Muscle of back (tissue), 11 donors: ENCODE measurements around the gene NSDHL. TPM values are rescaled to one million over a fixed set of nuclear protein-coding genes. Genes with fewer than 3 reads are reported as not detected.

Experiments
- DNase-seq, 3 donors: peaks; one replicate each; pipeline versions ENCODE4 v3.0.0 to v3.0.0-alpha.2; 2013
- polyA plus RNA-seq, 10 donors: library from polyadenylated mRNA; unstranded; fragments of 120-200 nt; gene quantifications; one replicate each; pipeline ENCODE4 v1.2.1, GENCODE V29; 2013; ENCODE audit not compliant: insufficient read length in 10 of 10

Gene NSDHL
- polyA plus RNA-seq, 10 donors, result 9.7 to 19.8 (median 11.9) TPM

DNA sequence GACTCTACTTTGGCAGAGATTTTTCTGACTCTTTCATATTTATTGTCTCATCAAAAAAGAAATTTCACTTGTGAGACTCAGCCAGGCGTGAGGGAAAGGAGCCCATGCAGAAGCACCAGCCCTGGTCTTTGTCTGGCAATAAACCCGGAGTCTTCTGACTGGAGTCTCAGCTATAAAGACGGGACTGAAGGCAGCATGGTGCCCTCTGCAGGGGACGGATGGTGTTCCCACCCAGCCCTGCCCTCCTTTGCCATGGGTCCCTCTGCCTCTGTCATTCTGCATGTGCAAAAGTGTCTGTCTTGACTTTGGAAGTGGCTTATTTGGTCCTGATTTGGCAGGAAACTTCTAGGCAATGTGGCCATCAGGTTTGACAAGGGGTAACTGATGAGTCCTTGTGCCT is 81.2 kb downstream of the NSDHL start:
- no peak for DNase-seq

DNA sequence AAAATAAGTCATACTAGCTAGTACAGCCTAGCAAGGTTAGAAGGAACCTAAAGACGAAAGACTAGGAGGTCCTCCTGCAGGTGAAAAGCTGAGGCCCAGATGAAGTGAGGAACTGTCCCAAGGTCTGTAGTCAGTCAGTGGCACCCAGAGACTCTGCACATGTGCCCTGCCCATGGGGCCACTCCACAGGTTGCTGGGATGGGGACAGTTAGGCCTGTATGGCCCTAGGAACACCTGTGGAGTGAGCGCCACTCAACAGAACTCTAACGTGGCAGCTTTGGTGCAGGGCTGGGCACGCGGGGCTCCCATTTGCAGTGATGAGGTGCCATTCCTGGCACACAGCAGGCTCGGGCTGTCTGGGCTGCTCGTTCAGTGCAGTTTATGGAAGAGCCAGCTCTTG is 81.8 kb downstream of the NSDHL start:
- DNase-seq, result no peak

DNA sequence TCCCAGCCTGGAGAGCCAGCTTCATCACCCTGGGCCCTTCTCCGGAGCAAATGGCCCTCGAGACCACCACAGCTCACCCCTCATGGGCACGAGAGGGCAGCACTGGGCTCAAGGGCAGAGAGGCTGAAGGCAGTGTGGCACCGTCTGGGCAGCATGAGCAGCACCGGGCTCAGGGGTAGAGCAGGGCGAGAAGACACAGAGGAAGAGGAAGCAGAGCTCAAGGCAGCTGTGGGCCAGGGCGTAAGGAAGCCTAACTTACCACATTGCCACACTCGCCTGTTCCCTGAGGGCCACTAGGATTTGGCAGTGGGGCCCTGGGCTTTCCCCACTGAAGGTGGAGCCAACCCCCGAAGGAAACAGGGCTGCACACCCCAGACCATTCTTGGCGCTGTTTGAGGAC is 82.5 kb downstream of the NSDHL start:
- DNase-seq, result no peak

DNA sequence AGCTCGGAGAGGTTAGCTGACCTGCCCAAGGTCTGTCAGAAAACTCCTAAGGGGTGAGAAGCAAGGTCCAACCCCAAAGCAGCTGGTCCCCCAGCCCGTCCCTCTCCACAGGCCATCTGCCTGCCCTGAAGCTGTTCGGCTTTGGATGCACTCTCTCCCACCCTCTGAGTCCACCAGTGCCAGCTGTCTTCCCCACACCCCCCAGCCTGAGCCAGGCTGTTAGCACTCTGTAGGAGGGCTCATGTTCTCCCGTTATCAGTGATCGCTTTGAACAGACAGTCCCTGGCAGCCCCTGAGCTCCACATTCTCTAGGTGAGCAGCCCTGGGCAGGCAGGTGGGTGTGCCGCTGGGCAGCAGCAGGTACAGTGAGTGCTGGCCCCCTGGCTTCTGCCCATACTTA is 83.0 kb downstream of the NSDHL start:
- DNase-seq, result no peak

DNA sequence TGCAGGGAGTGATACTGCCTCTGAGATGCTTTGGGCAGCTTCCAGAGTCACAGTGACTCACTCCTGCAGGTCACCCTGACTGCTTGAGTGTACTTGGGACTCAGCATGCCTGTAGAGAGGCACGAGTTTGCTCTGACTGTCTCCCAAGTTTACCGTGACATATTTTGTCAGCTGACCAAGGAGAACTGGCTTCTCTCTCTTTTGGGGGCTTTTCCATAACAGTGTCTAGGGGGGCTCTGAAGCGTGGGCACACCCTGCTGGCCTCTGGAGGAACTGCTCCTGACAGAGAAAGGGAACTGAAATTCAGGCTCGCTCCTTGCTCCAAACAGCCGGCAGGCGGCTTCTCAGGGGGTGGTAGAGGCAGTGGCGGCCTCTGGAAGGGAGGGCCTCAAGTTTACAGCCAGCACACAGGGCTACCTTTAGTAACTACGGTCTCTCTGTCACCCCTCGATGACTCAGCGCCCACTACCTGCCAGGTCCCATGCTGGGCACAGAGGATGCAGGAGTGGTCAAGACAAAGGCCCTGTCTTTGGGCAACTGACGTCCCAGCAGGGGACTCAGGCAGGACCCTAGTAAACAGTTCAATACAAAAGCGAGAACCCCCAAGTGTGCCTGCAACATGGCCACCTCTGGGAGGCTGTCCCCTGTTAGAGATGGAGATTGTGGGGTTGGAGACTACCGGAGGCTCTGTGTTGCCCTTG is 84.8 kb downstream of the NSDHL start:
- peak in 2 of 3 donors; percentile 5 to 51 for DNase-seq

DNA sequence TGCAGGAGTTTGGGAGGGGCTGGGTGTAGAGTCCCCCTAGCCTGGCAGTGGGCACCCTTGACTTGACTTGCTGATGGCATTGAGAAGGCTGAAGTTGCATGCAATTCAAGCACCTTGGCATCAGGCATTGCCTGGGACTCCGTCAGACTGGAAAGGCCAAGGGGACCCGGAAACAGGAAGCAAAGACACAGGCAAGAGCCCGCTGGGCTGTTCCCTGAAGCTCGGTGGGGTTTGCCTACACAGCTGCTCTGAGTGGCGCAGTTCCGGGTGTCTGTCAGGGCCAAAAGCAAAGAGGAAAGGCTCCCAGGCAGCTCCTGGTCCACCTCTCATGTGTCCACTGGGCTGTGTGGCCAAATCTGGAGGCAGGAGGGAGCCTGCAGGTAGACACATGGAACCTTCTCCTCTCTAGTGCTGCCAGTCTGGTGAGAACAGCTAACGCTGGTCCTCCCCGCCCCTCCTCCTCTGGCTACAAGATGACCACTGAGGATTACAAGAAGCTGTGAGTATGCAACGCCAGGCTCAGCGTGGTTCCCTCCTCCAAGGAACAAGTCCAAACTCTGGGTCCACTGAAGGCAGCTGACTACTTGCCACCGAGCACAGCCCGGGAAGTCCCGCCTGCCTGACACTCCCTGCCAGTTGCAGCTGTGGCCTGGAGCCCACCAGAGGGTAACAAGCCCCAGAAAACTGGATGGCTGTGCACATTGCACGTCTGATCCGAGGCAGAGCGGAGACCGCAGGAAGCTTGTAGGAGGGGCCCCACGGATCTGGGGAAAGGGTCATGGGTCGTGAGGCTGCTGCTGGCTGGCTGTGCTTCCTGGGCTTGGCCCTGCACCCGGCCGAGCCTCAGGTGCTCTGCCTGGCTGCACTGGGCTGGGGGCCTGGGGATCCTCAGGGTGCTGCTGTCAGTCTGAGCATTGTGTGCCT is 87.1 kb downstream of the NSDHL start:
- no peak for DNase-seq

DNA sequence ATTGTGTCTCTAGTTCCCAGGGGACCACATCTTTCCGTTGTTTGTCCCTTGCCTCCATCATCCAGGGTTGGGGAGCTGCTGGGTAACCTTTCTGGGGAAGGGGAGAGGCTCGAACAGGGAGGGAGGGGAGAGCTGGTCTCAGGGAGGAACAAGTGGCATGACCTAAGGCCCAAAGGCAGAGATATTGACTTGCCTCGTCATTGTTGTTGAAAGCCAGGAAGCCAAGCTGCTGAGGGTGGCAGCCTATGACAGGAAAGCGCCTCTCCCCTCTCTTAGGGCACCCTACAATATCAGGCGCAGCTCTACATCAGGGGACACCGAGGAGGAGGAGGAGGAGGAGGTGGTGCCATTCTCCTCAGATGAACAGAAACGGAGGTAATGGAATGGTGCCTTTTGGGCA is 87.8 kb downstream of the NSDHL start:
- DNase-seq, result no peak

Other genes starting within 250 kb of the NSDHL start
- gene GABRQ, start 193.2 kb upstream of the NSDHL start, polyA plus RNA-seq, result 1 to 10 TPM; 1.1 to 2.2 (median 1.5) TPM
- gene MAGEA3, start 132.3 kb upstream of the NSDHL start, polyA plus RNA-seq, result not detected
- not detected for gene CSAG2, start 121.8 kb upstream of the NSDHL start, polyA plus RNA-seq
- gene MAGEA2B, start 116.4 kb upstream of the NSDHL start, polyA plus RNA-seq, result not detected
- not detected for gene CSAG1, start 97.3 kb upstream of the NSDHL start, polyA plus RNA-seq
- not detected for gene MAGEA12, start 97.3 kb upstream of the NSDHL start, polyA plus RNA-seq
- not detected for gene MAGEA2, start 77.2 kb upstream of the NSDHL start, polyA plus RNA-seq
- gene CSAG3, start 71.8 kb upstream of the NSDHL start, polyA plus RNA-seq, result not detected
- not detected for gene MAGEA6, start 61.4 kb upstream of the NSDHL start, polyA plus RNA-seq
- gene CETN2, start 306 bp upstream of the NSDHL start, polyA plus RNA-seq, result 10 to 100 TPM; 26.5 to 44.6 (median 35.1) TPM
- 10 to 100 TPM in 8 of 10 donors, 1 to 10 TPM in 2; 7.8 to 35.2 (median 22.6) TPM for gene ZNF185, start 67.0 kb downstream of the NSDHL start, polyA plus RNA-seq
- under 1 TPM in 4 of 10 donors, not detected in 6; 0.08 to 0.16 (median 0.12) TPM for gene PNMA5, start 163.1 kb downstream of the NSDHL start, polyA plus RNA-seq
- 1 to 10 TPM in 7 of 10 donors, under 1 TPM in 3; 0.41 to 1.9 (median 1.1) TPM for gene PNMA3, start 225.4 kb downstream of the NSDHL start, polyA plus RNA-seq
- 1 to 10 TPM in 9 of 10 donors, under 1 TPM in 1; 0.91 to 3.6 (median 2.4) TPM for gene PNMA6A, start 241.4 kb downstream of the NSDHL start, polyA plus RNA-seq